NCI-H2171 treated with DMSO at 0.1 percent for 48 hours (cell line): ENCODE results near the gene IQGAP3.
A peak's percentile ranks its signal among the peaks of the same experiment; 100 is the strongest.
"Not testable (repeated sequence)": the region's sequence is repeated elsewhere in the genome, so short reads cannot be mapped to it uniquely, and the experiment has no call there.

Experiments
- DNase-seq: peaks from one replicate; lab custom pipeline; 2025; lab: John Stamatoyannopoulos, UW

IQGAP3 gene

DNA sequence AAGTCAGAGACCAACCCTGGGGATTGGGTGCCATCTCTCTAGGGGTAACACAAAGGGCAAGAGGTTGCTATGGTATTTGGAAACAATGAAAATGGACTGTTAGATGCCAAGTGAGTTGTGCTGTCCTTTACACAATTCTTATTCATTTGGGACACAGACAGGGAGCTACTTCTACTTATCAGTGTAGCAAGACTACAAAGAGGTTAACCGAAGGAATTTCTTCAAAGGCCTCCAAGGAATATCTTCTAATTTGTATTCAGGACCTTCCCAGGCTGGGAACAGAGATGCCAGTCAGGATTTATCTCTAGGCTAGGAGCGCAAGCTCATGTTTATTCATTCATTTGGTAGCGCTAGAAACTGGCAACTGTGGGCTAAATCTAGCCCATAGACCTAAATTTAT is 21.8 kb upstream of the IQGAP3 start:
- DNase-seq: no peak

DNA sequence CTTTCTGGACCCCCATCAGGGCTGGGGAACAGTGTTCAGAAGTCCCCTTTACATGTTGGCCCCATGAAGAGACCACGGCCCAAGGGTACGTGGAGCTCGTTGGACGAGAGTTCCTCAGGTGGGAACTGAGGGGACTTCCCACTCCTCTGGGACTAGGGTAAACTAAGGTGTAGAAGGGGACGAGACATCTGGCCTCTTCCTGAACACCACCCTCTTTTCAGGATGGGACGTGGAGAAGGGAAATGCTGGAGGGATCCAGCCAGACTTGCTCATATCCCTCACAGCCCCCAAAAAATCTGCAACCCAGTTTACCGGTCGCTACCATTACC is 21.3 kb upstream of the IQGAP3 start:
- DNase-seq: no peak

DNA sequence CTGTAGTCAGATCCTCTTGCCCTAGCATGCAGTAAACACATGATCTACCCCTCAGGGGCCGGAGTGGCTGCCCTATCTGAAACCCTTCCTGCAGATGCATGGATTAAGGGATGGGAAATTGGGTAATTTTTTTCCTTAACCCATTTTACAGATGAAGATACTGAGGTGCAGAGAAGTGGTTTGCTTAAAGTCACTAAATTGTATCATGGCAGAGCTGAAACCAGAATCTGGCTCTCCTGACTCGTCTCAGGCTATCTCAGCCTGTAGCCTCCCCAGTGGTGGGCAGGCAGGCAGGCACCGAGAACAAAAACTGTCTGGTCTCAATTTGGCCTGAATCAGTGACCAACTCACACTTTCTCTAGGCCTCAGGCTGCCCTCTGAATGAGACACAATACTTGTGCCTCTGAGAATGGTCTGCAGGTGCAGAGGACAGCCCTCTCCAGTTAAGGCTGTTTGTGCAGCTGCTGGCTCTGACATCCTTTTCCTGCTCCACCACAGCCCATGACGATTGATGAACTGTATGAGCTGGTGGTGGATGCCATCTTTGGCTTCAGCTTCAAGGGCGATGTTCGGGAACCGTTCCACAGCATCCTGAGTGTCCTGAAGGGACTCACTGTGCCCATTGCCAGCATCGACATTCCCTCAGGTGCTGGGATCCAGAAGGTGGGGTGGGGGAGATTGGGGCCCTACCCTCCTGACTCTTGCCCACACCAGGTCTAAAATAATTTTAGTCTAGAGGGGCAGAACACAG is 20.7 kb upstream of the IQGAP3 start:
- no peak for DNase-seq

DNA sequence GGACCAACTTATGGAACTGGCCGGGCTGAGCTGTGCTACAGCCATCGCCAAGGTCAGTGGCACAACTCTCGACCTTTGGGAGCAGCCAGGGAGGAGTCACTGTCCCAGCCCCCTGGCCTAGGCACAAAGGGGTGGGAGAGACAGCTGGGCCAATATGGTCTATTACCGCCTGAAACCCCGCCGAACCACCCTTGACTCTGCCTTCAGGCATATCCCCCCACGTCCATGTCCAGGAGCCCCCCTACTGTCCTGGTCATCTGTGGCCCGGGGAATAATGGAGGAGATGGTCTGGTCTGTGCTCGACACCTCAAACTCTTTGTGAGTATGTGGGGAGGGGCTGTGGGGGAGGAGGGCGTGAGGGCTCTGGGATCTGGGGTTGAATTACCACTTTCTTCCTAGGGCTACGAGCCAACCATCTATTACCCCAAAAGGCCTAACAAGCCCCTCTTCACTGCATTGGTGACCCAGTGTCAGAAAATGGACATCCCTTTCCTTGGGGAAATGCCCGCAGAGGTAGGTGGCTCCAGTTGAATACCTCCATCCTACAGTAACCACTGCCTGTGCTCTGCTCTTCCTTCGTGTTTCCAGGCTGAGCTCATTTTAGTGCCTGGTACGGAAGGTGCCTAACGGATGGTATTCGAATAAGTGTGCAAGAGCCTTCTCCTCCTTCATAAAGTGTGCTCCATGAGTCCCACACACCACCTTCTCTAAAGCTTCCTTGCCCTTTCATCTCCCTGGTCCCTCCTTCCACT is 20.0 kb upstream of the IQGAP3 start:
- no peak for DNase-seq

DNA sequence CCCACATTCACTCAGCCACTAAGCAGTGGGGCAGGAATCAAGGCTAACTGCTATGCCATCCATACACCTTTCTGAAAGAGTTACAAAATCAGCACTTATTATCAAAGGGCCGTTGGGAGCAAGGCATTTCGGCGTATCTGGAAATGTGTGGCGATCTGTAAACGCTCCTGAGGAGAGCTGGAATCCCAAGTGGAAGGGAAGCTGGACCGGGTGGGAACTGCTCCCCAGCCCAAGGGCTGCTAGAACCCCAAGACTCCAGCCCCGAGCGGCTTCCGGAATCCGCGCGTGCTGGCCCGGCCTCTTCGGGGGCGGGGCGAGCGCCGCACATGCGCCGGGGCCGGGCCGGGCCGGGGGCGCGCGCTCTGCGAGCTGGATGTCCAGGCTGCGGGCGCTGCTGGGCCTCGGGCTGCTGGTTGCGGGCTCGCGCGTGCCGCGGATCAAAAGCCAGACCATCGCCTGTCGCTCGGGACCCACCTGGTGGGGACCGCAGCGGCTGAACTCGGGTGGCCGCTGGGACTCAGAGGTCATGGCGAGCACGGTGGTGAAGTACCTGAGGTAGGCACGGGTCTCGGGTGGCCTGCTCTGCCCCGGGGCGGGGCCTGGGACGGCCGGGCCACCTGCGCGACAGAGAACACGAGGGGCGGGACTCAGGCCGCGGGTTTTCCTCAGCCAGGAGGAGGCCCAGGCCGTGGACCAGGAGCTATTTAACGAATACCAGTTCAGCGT is 19.2 kb upstream of the IQGAP3 start, which contains the start of gene NAXE:
Gene NAXE, plus strand, starts transcription at position 345 of the 726 bp plus-strand sequence. Its CDS starts 29 bp downstream, at position 374.
- DNase-seq: peak; percentile 76

DNA sequence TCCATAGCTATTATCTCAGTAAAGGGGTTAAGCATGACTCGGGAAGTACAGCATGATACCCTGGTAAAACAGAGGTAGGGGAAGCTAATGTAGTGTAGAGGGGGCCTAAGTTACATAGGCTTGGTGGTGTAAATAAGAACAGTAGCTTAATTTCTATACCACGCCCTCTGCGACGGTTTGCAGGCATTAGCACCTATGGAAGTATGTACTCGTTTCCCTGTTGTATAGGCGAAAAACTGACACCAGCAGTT is 18.7 kb upstream of the IQGAP3 start:
- DNase-seq: no peak

DNA sequence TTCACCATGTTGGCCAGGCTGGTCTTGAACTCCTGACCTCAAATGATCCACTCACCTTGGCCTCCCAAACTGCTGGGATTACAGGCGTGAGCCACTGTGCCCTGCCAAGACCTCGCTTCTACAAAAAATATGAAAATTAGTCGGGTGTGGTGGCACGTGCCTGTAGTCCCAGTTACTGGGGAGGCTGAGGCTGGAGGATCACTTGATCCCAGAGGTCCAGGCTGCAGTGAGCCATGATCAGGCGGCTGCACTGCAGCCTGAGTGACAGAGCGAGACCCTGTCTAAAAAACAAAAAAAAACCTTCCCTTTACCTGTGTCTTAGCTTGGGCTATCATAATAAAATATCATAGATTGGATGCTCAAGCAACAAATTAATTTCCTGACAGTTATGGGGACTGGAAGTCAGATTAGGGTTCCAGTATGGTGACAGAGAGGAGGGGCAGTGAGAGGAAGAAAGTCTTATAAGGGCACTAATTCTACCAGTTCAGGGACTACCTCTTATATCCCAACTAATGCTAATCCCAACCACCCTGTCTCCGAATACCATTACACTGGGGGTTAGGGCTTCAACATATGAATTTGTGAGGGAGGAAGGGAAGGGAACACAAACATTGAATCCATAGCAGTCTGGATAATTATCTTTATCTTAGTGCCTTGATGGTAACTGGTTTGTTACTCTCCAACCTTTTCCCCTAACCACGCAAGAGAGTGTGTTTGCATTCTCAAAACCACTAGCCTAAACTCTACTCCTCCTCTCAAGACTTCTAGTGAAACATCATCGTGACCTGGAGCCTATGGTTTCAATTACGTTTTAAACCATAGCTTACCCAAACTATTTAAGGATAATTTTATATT is 18.2 kb upstream of the IQGAP3 start:
- no peak for DNase-seq

DNA sequence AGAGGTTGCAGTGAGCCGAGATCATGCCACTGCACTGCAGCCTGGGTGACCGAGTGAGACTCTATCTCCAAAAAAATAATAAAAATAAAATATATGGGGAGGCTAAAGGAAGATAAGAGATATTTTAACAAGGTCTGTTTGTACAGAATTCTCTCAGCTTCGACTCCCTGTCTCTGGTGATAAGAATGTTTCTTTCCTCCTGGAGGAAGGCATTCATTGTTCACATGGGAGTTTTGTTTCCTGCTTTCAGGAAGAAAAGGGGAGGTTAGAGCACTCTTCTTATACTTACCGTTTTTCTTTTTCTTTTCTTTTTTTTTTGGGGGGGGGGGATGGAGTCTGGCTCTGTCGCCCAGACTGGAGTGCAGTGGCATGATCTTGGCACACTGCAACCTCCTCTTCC is 17.2 kb upstream of the IQGAP3 start:
- DNase-seq: no peak

DNA sequence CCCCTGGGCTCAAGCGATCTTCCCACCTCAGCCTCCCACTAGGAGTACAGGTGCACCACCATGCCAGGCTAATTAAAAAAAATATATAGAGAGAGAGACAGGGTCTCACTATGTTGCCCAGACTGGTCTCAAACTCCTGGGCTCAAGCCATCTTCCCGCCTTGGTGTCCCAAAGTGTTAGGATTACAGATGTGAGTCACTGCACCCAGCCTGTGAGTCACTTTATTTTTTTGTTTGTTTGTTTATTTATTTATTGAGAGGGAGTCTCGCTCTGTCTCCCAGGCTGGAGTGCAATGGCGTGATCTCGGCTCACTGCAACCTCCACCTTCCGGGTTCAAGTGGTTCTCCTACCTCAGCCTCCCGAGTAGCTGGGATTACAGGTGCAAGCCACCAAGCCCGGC is 15.6 kb upstream of the IQGAP3 start:
- not testable (repeated sequence) for DNase-seq

DNA sequence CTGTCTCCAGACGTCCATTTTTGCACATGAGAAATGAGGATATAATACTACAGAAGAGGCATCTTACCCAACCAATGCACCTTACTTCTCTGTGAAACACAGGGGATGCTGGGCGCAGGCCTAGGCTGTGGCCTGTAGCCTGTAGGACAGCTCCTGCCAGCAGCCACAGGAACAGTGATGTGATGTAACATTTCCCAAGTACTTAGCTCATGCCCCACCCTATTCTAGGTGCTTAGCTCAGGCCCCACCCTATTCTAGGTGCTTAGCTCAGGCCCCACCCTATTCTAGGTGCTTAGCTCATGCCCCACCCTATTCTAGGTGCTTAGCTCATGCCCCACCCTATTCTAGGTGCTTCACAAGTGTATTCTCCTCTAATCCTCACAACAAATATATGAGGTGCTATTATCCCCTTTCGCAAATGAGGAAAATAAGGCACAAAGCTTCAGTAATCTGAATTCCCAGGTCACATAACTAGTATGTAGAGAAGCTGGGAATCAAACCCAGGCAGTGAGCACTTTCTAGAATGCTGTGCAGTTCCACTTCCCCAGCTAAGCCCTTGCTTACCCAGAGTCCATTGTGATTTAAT is 14.6 kb upstream of the IQGAP3 start:
- no peak for DNase-seq

DNA sequence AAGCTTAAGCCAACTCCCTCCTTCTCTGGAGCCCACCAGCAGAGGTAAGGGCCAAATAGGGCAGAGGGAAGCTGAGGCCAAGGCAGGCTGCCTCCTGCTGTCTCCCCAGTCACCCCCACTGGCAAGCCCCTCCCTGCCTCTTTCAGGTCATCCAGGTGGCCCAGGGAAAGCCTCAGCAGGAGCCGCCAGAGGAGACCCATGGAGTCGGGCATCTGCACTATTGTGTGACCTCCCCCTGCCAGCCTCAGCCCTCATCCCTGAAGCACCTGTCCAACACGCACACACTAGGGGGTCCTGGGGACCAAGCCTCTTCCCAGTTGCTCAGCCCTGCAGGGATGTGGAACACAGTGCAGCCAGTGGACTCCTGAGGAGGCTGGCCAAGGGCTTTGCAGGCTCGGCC is 14.0 kb upstream of the IQGAP3 start:
- DNase-seq: no peak

DNA sequence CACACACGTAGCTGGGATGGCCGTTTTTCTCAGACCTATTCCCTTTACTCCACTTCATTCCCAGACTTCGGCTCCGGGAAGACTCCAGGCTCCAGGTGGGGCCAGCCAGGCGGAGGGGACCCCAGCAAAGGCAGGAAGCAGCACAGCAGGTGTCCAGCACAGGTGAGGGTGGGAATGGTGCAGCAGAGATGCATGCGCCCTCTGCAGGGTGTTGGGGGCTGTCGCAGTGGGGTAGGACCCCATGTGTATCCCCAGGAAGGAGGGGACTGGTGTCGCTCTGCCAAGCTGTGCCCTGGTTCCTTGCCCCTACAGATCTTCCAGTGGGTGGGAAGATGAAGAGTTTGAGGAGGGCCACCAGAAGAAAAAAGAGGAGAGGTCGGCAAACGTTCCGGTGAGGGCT is 12.4 kb upstream of the IQGAP3 start:
- DNase-seq: peak; percentile 17

DNA sequence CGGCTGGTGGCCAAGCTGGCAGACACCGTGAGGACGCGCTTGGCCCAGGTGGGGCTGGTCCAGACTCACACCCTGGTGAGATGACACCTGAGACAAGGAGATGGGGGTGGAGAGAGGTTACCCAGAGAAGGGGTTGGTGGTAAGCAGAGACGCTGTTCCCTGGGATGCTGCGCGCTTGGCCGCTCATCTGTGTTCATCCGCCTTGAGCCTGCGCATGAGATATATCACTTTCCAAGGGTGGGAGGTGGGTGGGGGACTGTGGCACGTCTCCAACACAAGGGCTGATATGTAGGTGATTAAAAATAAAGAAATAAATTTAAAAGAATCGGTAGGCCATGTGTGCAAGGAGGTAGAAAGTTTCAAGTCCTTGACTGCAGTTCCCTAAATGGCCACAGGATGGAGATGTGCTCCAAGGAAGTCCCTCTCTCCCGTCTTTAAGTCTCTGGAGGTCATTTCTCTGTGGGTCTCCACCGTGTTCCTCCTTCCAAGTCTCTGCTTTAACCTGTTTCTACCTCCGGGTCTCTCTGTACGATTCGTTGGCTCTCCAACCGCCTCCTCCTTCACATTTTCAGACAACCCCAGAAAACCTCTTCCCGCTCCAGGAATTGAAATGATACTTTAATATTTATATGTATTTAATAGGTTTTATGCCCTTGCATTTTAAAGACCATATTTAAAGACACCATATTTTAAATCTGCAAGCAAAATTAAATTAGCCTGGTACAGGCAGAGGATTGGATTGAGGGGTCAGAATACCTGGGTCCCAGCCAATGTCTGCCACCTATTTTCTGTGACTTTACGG is 11.7 kb upstream of the IQGAP3 start:
- DNase-seq: peak; percentile 91

DNA sequence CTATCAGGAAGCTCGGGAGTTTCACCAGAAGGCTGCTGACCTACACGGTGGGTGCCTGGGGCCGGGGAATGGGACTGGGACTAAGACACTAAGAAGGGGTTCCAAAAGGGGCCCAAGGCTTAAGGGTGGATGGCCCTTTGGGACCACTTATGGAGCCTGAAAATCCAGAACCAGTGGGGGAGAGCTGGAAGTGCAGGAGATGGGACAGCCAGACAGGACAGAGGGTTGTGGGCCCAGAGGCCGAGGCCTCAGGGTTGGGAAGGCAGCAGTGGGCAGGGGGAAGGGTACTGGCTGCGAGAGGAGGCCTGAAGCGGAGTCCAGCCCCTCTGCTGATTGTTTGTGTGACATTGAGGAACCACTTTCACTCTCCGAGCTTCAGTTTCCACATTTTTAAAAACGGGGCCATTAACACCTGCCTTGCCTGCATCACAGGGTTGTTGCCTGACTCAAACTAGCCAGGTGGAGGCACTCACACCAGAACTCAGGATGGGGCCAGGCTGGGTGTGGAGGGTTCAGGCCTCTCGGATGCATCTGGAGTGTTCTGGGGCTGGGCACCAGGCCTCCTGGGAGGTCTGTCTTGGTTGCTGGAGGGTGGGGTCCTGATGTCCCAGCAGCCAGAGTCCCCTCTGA is 10.1 kb upstream of the IQGAP3 start:
- no peak for DNase-seq

DNA sequence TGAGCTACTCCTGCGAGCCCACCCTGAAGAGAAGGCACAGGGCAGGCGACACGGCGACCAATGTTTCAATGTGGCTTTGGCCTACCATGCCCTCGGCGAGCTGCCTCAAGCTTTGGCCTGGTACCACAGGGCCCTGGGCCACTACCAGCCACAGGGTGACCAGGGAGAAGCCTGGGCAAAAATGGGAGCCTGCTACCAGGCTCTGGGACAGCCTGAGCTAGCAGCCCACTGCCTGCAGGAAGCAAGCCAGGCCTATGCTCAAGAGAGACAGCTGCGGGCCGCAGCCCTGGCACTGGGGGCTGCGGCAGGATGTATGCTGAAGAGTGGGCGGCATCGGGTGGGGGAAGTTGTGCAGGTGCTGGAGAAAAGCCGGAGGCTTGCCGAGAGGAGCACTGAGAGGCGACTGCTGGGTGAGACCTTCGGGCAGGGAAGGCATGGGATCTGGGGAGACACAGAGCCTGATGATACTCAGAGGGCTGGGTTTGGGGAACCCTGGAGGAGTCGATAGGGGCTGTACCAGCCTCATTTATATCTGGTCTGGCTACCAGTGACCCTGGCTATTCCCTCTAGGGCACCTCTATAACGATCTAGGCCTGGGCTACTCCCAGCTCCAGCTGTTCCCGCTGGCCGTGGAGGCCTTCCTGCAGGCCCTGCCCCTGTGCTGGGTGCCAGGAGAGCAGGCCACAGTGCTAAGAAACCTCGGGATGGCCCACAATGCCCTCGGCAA is 9.5 kb upstream of the IQGAP3 start:
- no peak for DNase-seq

DNA sequence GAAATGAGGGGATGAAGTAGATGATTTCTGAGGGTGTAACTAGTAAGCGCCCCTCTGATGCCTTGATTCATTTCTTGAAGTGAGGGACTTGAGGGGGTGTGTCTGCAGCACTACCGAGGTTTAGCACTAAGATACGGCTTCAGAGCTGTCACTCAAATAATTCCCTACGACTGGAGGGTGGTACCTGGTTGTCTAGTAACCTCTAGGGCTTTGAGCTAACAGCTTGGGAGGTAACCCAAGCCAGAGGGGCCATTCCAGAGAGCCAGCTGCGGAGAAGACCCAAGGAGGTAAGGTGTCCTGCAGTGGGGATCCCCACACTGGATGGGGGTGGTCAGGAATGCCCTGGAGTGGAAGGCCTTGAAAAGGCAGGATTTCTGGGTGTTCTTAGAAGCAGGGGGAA is 7.1 kb upstream of the IQGAP3 start, which contains the start of gene TTC24:
Gene TTC24, plus strand, starts transcription at position 252 of the 400 bp plus-strand sequence. CDS start 1,642 bp downstream, outside the sequence.
- peak; percentile 99 for DNase-seq

DNA sequence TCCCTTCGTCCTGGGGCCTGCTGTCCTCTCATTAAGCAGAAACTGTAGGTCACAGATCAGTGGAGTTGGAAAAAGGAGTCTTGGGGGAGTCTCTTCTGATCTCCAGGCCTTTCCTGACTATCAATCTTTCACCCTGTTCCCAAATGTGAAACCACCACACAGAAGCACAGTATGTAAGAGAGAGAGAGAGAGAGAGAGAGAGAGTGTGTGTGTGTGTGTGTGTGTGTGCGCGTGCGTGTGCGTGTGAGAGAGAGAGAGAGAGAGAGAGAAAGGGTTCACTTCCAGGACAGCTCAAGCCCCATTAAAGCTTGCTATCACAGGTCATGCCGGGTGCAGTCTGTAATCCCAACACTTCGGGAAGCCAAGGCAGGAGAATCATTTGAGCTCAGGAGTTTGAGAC is 5.7 kb upstream of the IQGAP3 start:
- no peak for DNase-seq

DNA sequence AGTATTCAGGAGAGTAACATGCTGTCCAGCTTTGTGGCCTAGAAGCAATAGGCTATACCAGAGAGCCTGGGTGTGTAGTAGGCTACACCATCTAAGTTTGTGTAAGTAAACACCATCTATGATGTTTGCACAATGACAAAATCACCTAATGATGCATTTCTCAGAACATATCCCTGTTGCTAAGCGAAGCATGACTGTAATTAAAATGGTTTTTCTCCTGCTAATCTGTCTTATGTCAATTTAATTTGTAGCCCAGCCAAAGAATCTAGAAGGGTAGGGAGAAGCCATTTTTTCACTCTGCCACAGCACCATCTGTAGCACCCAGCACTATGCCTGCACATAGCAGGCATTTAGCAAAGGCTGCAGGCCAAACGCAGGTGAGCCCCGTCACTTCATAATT is 5.2 kb upstream of the IQGAP3 start:
- peak; percentile 35 for DNase-seq

DNA sequence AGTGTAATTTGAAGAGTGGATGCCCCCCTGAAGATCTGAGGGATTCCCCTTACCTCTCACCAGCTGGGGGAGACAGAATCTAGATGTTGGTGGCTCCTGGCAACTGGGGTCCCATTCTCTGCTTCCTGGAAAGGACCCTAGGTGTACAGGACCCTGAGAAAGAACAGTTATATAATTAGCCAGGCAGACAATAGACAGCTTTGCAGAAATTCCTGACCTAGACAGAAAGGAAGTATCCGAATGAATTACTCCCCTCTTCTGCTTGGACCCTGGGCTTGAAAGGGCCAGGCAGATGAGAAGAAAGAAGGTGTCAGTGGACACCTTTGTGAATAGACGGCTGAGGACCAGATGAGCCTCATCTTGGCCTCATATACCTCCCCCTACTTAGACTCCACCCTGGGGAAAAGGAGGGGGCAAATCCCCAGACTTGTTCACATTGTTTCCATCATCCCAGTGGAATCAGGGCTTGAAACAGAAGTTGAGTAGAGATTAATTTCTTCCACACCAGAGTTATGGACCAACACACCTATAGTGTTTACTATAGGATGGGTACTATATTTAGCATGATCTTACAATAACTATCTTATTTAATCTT is 1.8 kb upstream of the IQGAP3 start:
- no peak for DNase-seq

DNA sequence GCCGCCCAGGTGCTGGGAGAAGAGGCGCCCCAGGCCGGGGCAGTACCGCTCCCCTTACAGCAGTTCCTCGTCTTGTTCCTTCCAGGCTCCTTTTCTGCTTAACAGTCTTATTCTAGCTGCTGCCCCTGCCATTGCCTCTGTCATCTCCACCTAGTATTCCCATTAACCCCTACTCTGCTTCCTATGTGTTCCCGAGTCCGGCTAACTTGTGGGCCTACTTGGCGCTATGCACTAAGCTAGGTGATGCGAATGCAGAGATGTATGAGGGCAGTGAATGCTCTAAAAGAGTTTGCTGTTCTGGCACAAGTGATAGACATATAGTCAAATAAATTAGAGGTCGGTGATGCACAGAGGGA is 276 bp upstream of the IQGAP3 start:
- no peak for DNase-seq
